Heart right ventricle (tissue), 16 donors: ENCODE measurements around the gene ELP5. TPM values are rescaled to one million over a fixed set of nuclear protein-coding genes. Genes with fewer than 3 reads are reported as not detected.

Experiments used
- ATAC-seq, 8 donors: fragments of 200-7000 bp; cut with Tn5 transposase; one replicate each; pipeline ENCODE4 v1.9.1; 2020; ENCODE audit warnings: mild to moderate bottlenecking in 8 of 8, moderate library complexity in 8 of 8, moderate number of reproducible peaks in 1 of 8
- DNase-seq, 2 donors: peaks; one replicate each; pipeline ENCODE4 v3.0.0-alpha.2; 2020
- H3K27ac ChIP-seq, 10 donors: fragments of 200-600 bp; sonication (generic) in 2 of 10; one replicate each; pipeline versions ENCODE4 v1.5.0 to v1.8.0; 2020 to 2022; ENCODE audit warnings: mild to moderate bottlenecking in 3 of 10
- H3K27me3 ChIP-seq, 7 donors: fragments of 200-600 bp; one replicate each; pipeline ENCODE4 v1.8.0; 2021 to 2022; ENCODE audit warnings: mild to moderate bottlenecking in 2 of 7
- H3K36me3 ChIP-seq, 9 donors: fragments of 200-600 bp; sonication (generic) in 1 of 9; one replicate each; pipeline versions ENCODE4 v1.5.0 to v1.8.0; 2020 to 2022; ENCODE audit warnings: mild to moderate bottlenecking in 2 of 9
- H3K4me1 ChIP-seq, 9 donors: fragments of 200-600 bp; sonication (generic) in 1 of 9; one replicate each; pipeline versions ENCODE4 v1.5.0 to v1.8.0; 2020 to 2022; ENCODE audit warnings: mild to moderate bottlenecking in 4 of 9
- H3K4me3 ChIP-seq, 10 donors: fragments of 200-600 bp; sonication (generic) in 2 of 10; one replicate each; pipeline versions ENCODE4 v1.5.0 to v1.8.0; 2020 to 2022; ENCODE audit warnings: mild to moderate bottlenecking in 7 of 10, moderate library complexity in 2 of 10
- H3K9me3 ChIP-seq, 11 donors: fragments of 200-600 bp in 10 of 11; sonication (generic) in 2 of 11; one replicate each; pipeline versions ENCODE4 v1.5.0 to v1.8.0; 2013 to 2022; ENCODE audit warnings: mild to moderate bottlenecking in 2 of 11, control low read depth in 1 of 11, moderate library complexity in 1 of 11
- WGBS, 2 donors: extraction: QIAGEN DNeasy Blood & Tissue Kit; methylation state at CpG; one replicate each; pipeline ENCODE4 v1.1.7; 2013; ENCODE audit warnings: inconsistent platforms in 1 of 2; 5-methylcytosine and 5-hydroxymethylcytosine counted together
- intact Hi-C, 10 donors: fragments of 100-400 bp; cut with DNase I; formaldehyde crosslinking; loops; one replicate each; pipeline versions ENCODE4 v1.11.1 to v1.14.2; 2022
- long read RNA-seq, 3 donors: library from polyadenylated mRNA; unstranded; transcript quantifications; one replicate each; pipeline ENCODE4 v2.0.0, GENCODE V29; 2020 to 2021
- polyA plus RNA-seq, 2 donors: library from polyadenylated mRNA; stranded (reverse); fragments of 200-250 nt; gene quantifications; one replicate each; pipeline ENCODE4 v1.2.3, GENCODE V29; 2013
- total RNA-seq, 10 donors: library from RNA; stranded (reverse); fragmentation: NEBNext Ultra II Directional in 3 of 10; extraction: Animal tissue kit (Norgen Biotek cat#: 25700) in 3 of 10; gene quantifications; one replicate each; pipeline versions ENCODE4 v1.2.1 to v1.2.4, GENCODE V29; 2021 to 2023
- TF ChIP-seq, protein P1 (sequence below), 9 donors: fragments of 200-600 bp; sonication (generic) in 2 of 9; IDR thresholded peaks; one replicate each; pipeline versions ENCODE4 v1.5.0 to v1.8.0; 2021 to 2022; ENCODE audit warnings: antibody characterized with exemption in 9 of 9, mild to moderate bottlenecking in 5 of 9, moderate library complexity in 1 of 9
- donor health status: Arrhythmogenic right ventricular cardiomyopathy.
- donor health status: ischemic (EF 13 %, LVEDD 7.1; RV severe dilation, severe dysfunction).
- donor health status: healthy with polysubstance abuse.
- donor health status: DM: no; HTN: yes; CAD: no.
- donor health status: DM: no; HTN: no; CAD: no.
- donor health status: ischemic (EF 25% LVEDD 6.9; RV normal size, moderate dysfunction).
- donor health status: ischemic (EF 25% LVEDD 5.7; RV mildly dilated, moderate dysfunction).
- donor health status: healthy.
- donor health status: DM: yes; HTN: yes; CAD: no.
- donor health status: Ischemic cardiomyopathy.
- donor health status: ischemic (EF 35%, LVEDD 5.7; RV mildly dilated, moderate dysfunction).
- donor health status: nonischemic (EF 11% LVEDD 7.7; RV severe dilation, severe dysfunction).
- donor health status: DM: yes; HTN: yes; CAD: no.
- donor health status: PGD.
- donor health status: ischemic (EF 29% LVEDD 5.4; RV normal size, mild dysfunction).
- donor health status: nonischemic (EF 23%, LVEDD 6.1; RV moderate dilation, normal function).

The ELP5 gene, protein sequence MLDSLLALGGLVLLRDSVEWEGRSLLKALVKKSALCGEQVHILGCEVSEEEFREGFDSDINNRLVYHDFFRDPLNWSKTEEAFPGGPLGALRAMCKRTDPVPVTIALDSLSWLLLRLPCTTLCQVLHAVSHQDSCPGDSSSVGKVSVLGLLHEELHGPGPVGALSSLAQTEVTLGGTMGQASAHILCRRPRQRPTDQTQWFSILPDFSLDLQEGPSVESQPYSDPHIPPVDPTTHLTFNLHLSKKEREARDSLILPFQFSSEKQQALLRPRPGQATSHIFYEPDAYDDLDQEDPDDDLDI
- total RNA-seq (100 to 1,000 TPM in 1 of 10 donors, 10 to 100 TPM in 9; 30.8 to 110 (median 54.8) TPM), polyA plus RNA-seq (10 to 100 TPM; 29.0 to 41.4 TPM)
- long read RNA-seq, donor 1, transcript ELP5-204 (8 exons, 1,423 nt) = major isoform, 19 of 43 reads
- long read RNA-seq, donor 1, transcript ELP5-214 (6 exons, 2,209 nt) = minor isoform, 7 of 43 reads
- long read RNA-seq, donor 1, partial matches to known transcripts = 8 of 43 reads
- long read RNA-seq, donor 1, other reads (novel, unspliced or antisense) = 5 of 43 reads
- long read RNA-seq, donor 2, transcript ELP5-204 (8 exons, 1,423 nt) = minor isoform, 9 of 51 reads
- long read RNA-seq, donor 2, transcript ELP5-210 (4 exons, 687 nt) = major isoform, 27 of 51 reads
- long read RNA-seq, donor 2, partial matches to known transcripts = 6 of 51 reads
- long read RNA-seq, donor 2, other reads (novel, unspliced or antisense) = 4 of 51 reads
- long read RNA-seq, donor 3, transcript ELP5-204 (8 exons, 1,423 nt) = major isoform, 19 of 57 reads
- long read RNA-seq, donor 3, transcript ELP5-210 (4 exons, 687 nt) = minor isoform, 5 of 57 reads
- long read RNA-seq, donor 3, transcript ELP5-214 (6 exons, 2,209 nt) = major isoform, 19 of 57 reads
- long read RNA-seq, donor 3, partial matches to known transcripts = 7 of 57 reads
- long read RNA-seq, donor 3, other reads (novel, unspliced or antisense) = 4 of 57 reads

DNA sequence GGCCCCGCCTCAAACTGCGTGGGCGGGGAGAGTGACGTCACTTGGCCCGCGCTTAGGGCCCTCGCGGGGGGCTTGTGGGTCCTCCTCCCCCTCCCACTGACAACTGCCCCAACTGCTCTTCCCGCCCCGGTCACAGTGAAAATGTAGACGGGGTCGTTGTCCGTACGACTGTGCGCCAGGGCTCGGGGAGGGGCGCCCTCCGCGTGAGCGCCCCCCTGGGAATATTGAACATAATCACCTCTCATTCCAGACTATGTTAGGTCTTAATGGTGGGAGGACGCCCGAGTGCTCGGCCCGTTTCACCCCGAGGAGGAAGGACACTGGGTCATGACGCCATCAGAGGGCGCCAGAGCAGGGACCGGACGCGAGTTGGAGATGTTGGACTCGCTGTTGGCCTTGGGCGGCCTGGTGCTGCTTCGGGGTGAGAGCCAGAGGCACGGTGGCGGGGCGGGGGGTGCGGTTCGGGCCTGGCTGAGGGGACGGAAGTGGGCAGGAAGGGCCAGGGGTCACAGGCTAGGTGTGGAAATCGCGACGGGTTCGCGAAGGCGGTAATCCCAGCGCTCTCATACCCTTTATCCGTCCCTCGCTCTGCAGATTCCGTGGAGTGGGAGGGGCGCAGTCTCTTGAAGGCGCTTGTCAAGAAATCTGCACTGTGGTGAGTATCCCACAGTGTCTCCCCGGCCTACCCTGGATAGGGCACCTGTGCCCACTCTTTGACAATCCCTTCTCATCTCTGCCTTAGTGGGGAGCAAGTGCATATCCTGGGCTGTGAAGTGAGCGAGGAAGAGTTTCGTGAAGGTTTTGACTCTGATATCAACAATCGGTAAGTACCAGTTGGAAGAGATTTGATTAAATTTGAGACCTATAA, at the start of gene ELP5:
ELP5 (plus strand) TSS at position 40 of the 868 bp plus-strand sequence; CDS start at position 376, 336 bp downstream.
- intact Hi-C loops = loop anchor here in 4 of 10 donors (2.0 to 10.0 kb wide), 5 partner anchors 28 to 322 kb away; partner anchors contain the start of genes CD68 (in 1 of the 4), SENP3 (in 1 of the 4) and SLC2A4 (in 1 of the 4)
- Histone ChIP-seq H3K27ac (peak within 1 kb of the TSS; percentile 96 to 100 (median 99)), H3K27me3 (no peaks in the 10 kb centered on the region), H3K4me1 (peaks cover 13 to 53% (median 41%) of the 10 kb centered on the region in 9 donors), H3K4me3 (peak within 1 kb of the TSS; percentile 65 to 100 (median 90)), H3K9me3 (no peaks in the 10 kb centered on the region), H3K36me3 (peaks cover 0 to 43% (median 28%) of the 10 kb centered on the region in 9 donors)
- ATAC-seq (peak; percentile 77 to 91 (median 84)), DNase-seq (peak; percentile 95 to 97)
- 1% methylated on average over 55 of the region's 55 CpGs for WGBS, 2 donors
- TF ChIP-seq, protein P1, sequence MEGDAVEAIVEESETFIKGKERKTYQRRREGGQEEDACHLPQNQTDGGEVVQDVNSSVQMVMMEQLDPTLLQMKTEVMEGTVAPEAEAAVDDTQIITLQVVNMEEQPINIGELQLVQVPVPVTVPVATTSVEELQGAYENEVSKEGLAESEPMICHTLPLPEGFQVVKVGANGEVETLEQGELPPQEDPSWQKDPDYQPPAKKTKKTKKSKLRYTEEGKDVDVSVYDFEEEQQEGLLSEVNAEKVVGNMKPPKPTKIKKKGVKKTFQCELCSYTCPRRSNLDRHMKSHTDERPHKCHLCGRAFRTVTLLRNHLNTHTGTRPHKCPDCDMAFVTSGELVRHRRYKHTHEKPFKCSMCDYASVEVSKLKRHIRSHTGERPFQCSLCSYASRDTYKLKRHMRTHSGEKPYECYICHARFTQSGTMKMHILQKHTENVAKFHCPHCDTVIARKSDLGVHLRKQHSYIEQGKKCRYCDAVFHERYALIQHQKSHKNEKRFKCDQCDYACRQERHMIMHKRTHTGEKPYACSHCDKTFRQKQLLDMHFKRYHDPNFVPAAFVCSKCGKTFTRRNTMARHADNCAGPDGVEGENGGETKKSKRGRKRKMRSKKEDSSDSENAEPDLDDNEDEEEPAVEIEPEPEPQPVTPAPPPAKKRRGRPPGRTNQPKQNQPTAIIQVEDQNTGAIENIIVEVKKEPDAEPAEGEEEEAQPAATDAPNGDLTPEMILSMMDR (IDR thresholded peaks at IDR 0.05) = peak in 7 of 9 donors; percentile 12 to 59 (median 35)

DNA sequence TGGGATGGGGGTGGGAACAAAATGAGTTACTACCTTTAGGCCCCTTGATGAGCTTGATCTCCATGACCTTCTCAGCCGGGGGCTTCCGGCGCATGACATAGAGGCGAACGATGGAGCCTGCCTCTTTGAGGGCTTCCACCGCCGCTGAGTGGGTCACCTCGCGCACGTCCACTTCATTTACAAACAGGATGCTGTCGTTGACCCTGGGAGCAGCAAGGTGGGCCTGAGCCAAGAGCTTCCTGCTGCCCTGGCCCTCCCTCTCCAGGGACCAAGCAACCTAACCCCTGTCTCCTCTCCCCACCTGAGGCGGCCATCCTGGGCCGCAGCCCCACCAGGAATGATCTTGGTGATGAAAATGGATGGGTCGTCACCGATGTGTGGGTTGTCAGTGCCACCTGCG, 48.6 kb upstream of the ELP5 start:
- peaks cover 0 to 16% (median 5%) of the 10 kb centered on the region in 9 donors for H3K4me1 ChIP-seq
- H3K27me3 ChIP-seq = no peaks in the 10 kb centered on the region
- no peak overlapping the region for H3K27ac ChIP-seq
- no peaks in the 10 kb centered on the region for H3K9me3 ChIP-seq
- no peak for ATAC-seq
- H3K4me3 ChIP-seq = no peak overlapping the region
- no peak for DNase-seq
- peaks cover 0 to 50% (median 13%) of the 10 kb centered on the region in 9 donors for H3K36me3 ChIP-seq
- TF ChIP-seq, protein P1 (IDR thresholded peaks at IDR 0.05) = no peak
- 92 to 94% methylated on average over 16 of the region's 16 CpGs for WGBS, 2 donors
- intact Hi-C loops = no loop called here

DNA sequence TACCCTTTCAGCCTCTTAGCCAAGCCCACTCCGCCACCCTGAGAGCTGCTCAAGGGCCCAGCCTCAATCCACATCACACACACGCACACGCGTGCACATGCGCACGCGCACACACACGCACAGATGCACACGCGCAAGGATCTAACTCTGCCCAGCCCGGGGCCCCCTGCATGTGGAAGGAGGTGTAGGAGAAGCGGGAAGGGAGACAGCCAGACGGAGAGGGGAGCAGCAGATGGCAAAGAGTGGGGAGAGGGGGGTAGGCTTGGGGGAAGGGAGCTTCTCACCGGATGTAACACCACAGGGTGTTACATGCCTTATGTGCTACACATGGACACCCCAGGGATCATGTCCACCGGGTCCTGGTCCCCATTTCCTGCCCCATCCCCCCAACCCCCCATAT, 47.7 kb upstream of the ELP5 start:
- TF ChIP-seq, protein P1 (IDR thresholded peaks at IDR 0.05) = no peak
- no peak for DNase-seq
- peak in 4 of 8 donors; percentile 0 to 18 (median 12) for ATAC-seq
- Histone ChIP-seq H3K4me1 (peaks cover 0 to 16% (median 5%) of the 10 kb centered on the region in 9 donors), H3K27ac (peak overlapping the region in 6 of 10 donors; percentile 57 to 86 (median 76)), H3K36me3 (peaks cover 0 to 41% (median 13%) of the 10 kb centered on the region in 9 donors), H3K9me3 (no peaks in the 10 kb centered on the region), H3K4me3 (peak overlapping the region in 9 of 10 donors; percentile 53 to 72 (median 60)), H3K27me3 (no peaks in the 10 kb centered on the region)
- intact Hi-C loops = no loop called here
- 79 to 81% methylated on average over 15 of the region's 15 CpGs for WGBS, 2 donors
